Inferior parietal cortex (tissue), 1 donor: ENCODE measurements around the gene PAX5.
"Not testable (repeated sequence)": the region's sequence is repeated elsewhere in the genome, so short reads cannot be mapped to it uniquely, and the experiment has no call there.

Source experiments
- DNase-seq: peaks from one replicate; pipeline ENCODE4 v3.0.0-alpha.2; 2016; ENCODE audit errors: extremely low spot score

The PAX5 gene

GRCh38 chr9:36881316-36881715, 152.8 kb downstream of the PAX5 start:
- no peak for DNase-seq

- no peak for DNase-seq
These were observed 154.0 kb downstream of the PAX5 start for GRCh38 chr9:36880075-36880474.

- no peak for DNase-seq
These were observed 154.8 kb downstream of the PAX5 start for GRCh38 chr9:36878986-36879982.

GRCh38 chr9:36877239-36877638, 156.8 kb downstream of the PAX5 start:
- DNase-seq = no peak

GRCh38 chr9:36876056-36876455, 158.0 kb downstream of the PAX5 start:
- no peak for DNase-seq

- no peak for DNase-seq
These were observed 159.1 kb downstream of the PAX5 start for GRCh38 chr9:36874921-36875320.

GRCh38 chr9:36874261-36874660, 159.8 kb downstream of the PAX5 start:
- no peak for DNase-seq

GRCh38 chr9:36873247-36873875, 160.7 kb downstream of the PAX5 start:
- DNase-seq = peak; percentile 45

GRCh38 chr9:36872641-36873040, 161.4 kb downstream of the PAX5 start:
- DNase-seq = no peak

GRCh38 chr9:36871606-36872005, 162.5 kb downstream of the PAX5 start:
- DNase-seq = no peak

GRCh38 chr9:36870960-36871359, 163.1 kb downstream of the PAX5 start:
- no peak for DNase-seq

GRCh38 chr9:36869605-36870004, 164.5 kb downstream of the PAX5 start:
- DNase-seq = not testable (repeated sequence)

- no peak for DNase-seq
These were observed 165.3 kb downstream of the PAX5 start for GRCh38 chr9:36868586-36869282.

GRCh38 chr9:36867672-36868471, 166.2 kb downstream of the PAX5 start:
- no peak for DNase-seq

- no peak for DNase-seq
These were observed 166.8 kb downstream of the PAX5 start for GRCh38 chr9:36867241-36867640.

GRCh38 chr9:36866840-36867239, 167.2 kb downstream of the PAX5 start:
- DNase-seq = no peak

GRCh38 chr9:36865731-36866635, 168.1 kb downstream of the PAX5 start:
- no peak for DNase-seq

GRCh38 chr9:36864491-36865410, 169.3 kb downstream of the PAX5 start:
- DNase-seq = no peak
